OCI-LY3 (cell line): ENCODE measurements around the gene RPS28.

Experiments used
- H2AFZ ChIP-seq: fragments of 200-600, 300-600 bp; shearing (Covaris generic); 2 replicates; pipeline ENCODE4 v1.6.0; 2014; ENCODE audit warnings: antibody characterized with exemption, low read depth, low read length
- H3K27ac ChIP-seq: fragments of 200-600, 300-600 bp; sonication (generic); 2 replicates; pipeline ENCODE4 v1.5.1; 2014; ENCODE audit warnings: mild to moderate bottlenecking, low read length, moderate library complexity, mixed read lengths
- H3K27me3 ChIP-seq: fragments of 200-600, 300-600 bp; sonication (generic); 2 replicates; pipeline ENCODE4 v1.6.1; 2014; ENCODE audit warnings: low read depth, low read length, mixed read lengths
- H3K36me3 ChIP-seq: fragments of 200-600, 300-600 bp; sonication (generic); replicated peaks from 2 replicates; pipeline ENCODE3; 2014; ENCODE audit warnings: low read depth, low read length, mixed read lengths
- H3K4me1 ChIP-seq: fragments of 300-600, 200-600 bp; sonication (generic); 2 replicates; pipeline ENCODE4 v1.6.1; 2014; ENCODE audit warnings: low read length, mixed read lengths
- H3K4me2 ChIP-seq: fragments of 200-600, 300-600 bp; sonication (generic); 2 replicates; pipeline ENCODE4 v1.6.1; 2014; ENCODE audit warnings: low read length, mixed read lengths
- H3K4me3 ChIP-seq: fragments of 300-600, 200-600 bp; sonication (generic); 2 replicates; pipeline ENCODE4 v1.5.1; 2014; ENCODE audit warnings: antibody characterized with exemption, mild to moderate bottlenecking, low read length, moderate library complexity
- H3K79me2 ChIP-seq: fragments of 300-600, 200-600 bp; shearing (Covaris generic); 2 replicates; pipeline ENCODE4 v1.6.1; 2014; ENCODE audit warnings: mild to moderate bottlenecking, low read length, mixed read lengths
- H3K9ac ChIP-seq: fragments of 300-600, 200-600 bp; shearing (Covaris generic); 2 replicates; pipeline ENCODE4 v1.6.0; 2014; ENCODE audit warnings: mild to moderate bottlenecking, low read length, moderate library complexity
- H3K9me3 ChIP-seq: fragments of 200-600, 300-600 bp; shearing (Covaris generic); 2 replicates; pipeline ENCODE4 v1.6.1; 2014; ENCODE audit warnings: low read length, mixed read lengths; ENCODE audit not compliant: insufficient read depth
- H4K20me1 ChIP-seq: fragments of 200-600, 300-600 bp; sonication (generic); 2 replicates; pipeline ENCODE4 v1.6.1; 2016; ENCODE audit warnings: low read length, mixed read lengths; ENCODE audit not compliant: insufficient read depth
- EZH2phosphoT487 ChIP-seq: fragments of 200-600 bp; shearing (Covaris generic); IDR thresholded peaks from 2 replicates; pipeline ENCODE4 v1.6.1; 2018; ENCODE audit warnings: antibody characterized with exemption, mixed run types, low read depth
- TF ChIP-seq, protein P1 (sequence below): fragments of 200-600, 300-600 bp; sonication (generic); IDR thresholded peaks from 2 replicates; pipeline ENCODE4 v1.5.1; 2014; ENCODE audit warnings: antibody characterized with exemption, low read length, low read depth

RPS28 gene

DNA sequence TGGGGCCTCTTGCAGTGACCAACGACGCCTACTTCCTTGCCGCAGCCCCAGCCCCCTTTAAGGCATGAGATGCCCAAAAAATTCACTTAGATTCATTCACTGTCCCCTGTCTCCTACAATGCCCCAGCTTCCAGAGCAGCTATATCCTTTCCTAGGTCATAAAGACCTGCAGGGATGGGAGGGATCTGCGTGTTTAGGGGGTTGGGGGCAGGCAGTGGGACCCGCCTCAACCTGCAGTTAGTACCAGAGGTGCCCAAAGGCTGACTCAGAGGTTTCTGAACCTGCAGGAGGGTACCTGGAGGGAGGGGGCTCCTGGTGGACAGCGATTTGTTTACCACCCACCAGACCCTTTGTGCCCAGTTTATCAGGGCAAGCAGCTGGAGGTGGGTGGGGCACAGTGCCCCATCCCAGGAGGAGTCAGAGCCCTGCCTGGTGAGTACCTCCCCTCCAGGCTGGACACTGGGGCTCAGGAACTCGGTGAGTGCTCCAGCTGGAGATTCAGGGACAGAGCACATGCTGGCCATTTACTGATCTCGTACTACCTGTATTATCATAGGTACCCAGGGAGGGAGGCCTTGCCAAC is 10.1 kb downstream of the RPS28 start:
- Histone ChIP-seq H3K9ac (no peak overlapping the region), H2AFZ (no peak overlapping the region), H3K9me3 (no peaks in the 10 kb centered on the region), H3K27ac (no peak overlapping the region), H3K27me3 (no peaks in the 10 kb centered on the region), H3K36me3 (no peaks in the 10 kb centered on the region), H3K4me2 (no peak overlapping the region), H4K20me1 (no peaks in the 10 kb centered on the region), H3K4me3 (no peak overlapping the region), H3K79me2 (no peaks in the 10 kb centered on the region), H3K4me1 (no peaks in the 10 kb centered on the region)
- TF ChIP-seq, protein P1, sequence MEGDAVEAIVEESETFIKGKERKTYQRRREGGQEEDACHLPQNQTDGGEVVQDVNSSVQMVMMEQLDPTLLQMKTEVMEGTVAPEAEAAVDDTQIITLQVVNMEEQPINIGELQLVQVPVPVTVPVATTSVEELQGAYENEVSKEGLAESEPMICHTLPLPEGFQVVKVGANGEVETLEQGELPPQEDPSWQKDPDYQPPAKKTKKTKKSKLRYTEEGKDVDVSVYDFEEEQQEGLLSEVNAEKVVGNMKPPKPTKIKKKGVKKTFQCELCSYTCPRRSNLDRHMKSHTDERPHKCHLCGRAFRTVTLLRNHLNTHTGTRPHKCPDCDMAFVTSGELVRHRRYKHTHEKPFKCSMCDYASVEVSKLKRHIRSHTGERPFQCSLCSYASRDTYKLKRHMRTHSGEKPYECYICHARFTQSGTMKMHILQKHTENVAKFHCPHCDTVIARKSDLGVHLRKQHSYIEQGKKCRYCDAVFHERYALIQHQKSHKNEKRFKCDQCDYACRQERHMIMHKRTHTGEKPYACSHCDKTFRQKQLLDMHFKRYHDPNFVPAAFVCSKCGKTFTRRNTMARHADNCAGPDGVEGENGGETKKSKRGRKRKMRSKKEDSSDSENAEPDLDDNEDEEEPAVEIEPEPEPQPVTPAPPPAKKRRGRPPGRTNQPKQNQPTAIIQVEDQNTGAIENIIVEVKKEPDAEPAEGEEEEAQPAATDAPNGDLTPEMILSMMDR: no peak
- TF ChIP-seq EZH2phosphoT487: no peak

GRCh38 chr19:8332976-8333766 is 11.9 kb downstream of the RPS28 start:
- H3K4me3 ChIP-seq: no peak overlapping the region
- no peak overlapping the region for H3K4me2 ChIP-seq
- H4K20me1 ChIP-seq: no peaks in the 10 kb centered on the region
- H3K4me1 ChIP-seq: no peaks in the 10 kb centered on the region
- H3K9me3 ChIP-seq: no peaks in the 10 kb centered on the region
- H3K79me2 ChIP-seq: no peaks in the 10 kb centered on the region
- no peak overlapping the region for H2AFZ ChIP-seq
- no peaks in the 10 kb centered on the region for H3K36me3 ChIP-seq
- no peak overlapping the region for H3K27ac ChIP-seq
- no peak for TF ChIP-seq EZH2phosphoT487
- TF ChIP-seq, protein P1: no peak
- H3K9ac ChIP-seq: no peak overlapping the region
- H3K27me3 ChIP-seq: no peaks in the 10 kb centered on the region

DNA sequence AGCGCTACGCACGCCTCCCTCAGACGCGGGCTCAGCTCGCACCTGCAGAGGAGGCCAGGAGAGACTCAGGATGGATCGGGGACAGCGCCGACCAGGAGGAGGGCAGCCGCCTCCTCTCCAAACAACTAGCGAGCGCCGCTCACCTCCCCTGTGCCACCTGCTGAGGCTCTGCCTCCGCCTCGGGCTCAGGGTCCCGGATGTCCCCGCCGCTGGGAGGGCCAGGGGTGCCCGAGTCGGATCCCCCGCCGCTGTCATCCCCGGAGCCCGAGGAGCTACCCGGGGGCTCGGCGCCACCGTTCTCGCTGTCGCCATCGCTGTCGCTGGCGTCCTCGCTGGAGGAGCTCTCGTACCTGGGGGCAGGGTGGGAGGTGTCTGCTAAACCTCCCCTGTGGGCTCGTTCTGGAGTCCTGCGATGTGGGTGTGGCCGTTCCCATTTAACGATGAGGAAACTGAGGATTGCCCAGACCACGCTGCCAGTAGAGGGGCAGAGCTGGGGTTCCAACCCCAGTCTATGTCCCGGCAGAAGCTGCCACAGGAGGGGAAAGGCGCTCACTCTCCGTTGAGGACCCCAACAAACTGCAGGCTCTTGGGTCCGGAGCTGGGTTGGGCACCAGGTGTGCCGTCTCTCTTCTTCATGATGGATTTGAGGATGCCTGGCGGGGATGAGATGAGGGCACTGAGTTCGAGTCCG is 12.6 kb downstream of the RPS28 start:
- H3K79me2 ChIP-seq: no peaks in the 10 kb centered on the region
- no peaks in the 10 kb centered on the region for H3K4me1 ChIP-seq
- H3K27me3 ChIP-seq: no peaks in the 10 kb centered on the region
- no peak overlapping the region for H2AFZ ChIP-seq
- no peaks in the 10 kb centered on the region for H3K36me3 ChIP-seq
- no peak for TF ChIP-seq EZH2phosphoT487
- TF ChIP-seq, protein P1: no peak
- no peak overlapping the region for H3K4me3 ChIP-seq
- no peak overlapping the region for H3K27ac ChIP-seq
- no peak overlapping the region for H3K4me2 ChIP-seq
- H4K20me1 ChIP-seq: no peaks in the 10 kb centered on the region
- no peak overlapping the region for H3K9ac ChIP-seq
- H3K9me3 ChIP-seq: no peaks in the 10 kb centered on the region
